Stromal cell of bone marrow (primary cell): Measurements from ENCODE around the gene CLTB.

ENCODE experiments used
- DNase-seq: peaks from one replicate; pipeline ENCODE4 v3.0.0-alpha.2; 2012; ENCODE audit warnings: low read depth

Gene CLTB

GRCh38 chr5:176401281-176402205 is 14.8 kb downstream of the CLTB start:
- no peak for DNase-seq

DNA sequence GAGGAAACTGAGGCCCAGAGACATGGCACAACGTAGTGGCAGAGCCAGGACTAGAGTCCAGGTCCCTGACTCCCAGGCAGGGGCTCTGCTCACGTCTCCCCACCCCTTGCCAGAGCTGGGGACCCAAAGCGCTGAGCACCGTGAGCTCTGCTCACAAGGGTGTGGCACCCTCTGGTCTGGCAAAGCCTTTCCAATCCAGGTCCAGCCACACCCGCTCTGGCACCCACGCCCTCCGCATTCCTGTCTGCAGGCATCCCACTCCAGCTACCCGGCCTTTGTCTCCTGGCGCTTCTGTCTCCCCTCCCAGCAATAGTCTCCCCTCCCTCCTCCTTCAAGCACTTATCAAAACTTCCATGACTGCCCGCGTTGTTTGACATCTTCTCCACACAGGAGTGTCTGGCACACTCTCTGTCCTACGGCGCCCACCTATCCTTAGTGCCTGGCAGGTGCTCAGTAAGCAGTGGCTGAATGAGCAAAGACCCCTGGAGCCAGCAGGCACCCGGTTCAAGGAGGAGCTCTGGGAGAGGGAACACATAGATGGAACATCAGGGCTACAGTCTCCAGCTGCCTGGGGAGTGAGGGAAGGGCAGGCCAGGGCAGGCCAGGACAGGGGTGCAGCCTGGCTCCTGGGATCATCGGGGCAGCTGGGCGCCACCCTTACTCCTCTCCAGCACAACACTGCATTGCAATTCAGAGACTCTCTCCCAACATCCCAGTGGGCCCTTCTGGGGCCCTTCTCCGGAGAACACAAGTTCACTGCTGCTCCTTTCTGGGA is 15.8 kb downstream of the CLTB start:
- no peak for DNase-seq

DNA sequence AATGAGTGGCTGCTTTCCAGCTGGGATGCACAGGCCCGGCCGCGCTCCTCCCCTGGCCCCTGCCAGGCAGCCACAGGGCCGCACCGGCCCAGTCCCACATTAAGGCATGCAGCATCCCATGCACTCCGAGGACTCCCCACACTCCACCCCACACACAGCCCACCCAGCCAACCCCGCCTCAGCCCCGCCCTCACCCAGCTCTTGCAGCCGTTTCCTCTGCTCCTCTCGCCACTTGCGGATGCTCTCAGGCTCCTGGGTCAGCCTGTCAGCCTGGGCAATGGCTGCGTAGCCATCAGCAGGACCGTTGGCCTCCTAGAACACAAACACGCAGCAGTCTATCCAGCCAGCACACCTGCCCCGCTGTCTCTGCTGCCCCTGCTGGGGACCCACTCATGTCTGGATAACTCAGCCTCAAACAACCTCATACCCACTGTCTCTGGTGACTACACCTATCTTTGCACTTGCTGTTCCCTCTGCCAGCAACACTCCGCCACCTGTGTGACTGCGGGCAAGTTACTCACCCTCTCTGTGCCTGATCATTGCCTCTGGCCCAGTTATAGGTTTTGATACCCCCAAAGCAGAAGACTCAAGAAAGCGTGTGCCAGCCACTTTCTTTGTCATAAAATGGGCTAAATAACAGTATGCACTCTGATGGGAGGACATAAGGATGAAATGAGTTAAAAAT is 18.5 kb downstream of the CLTB start:
- DNase-seq = no peak

DNA sequence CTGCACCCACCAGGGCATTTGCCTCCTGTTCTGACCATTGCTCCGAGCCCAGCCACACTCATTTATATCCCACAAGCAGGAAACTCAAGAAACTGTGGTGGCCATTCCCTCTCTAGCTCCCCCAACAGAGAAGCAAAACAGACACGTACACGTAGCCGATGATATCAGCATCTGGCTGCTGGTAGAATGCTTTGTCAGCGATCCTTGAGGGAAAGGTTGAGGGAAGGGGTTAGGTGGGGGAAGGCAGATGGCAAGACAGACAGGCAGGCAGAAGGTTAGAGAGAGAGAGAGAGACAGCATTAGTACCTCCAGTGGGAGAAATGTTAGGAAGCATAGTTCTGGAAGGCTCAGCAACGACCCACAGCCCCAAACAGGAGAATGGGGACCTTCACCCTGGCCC is 20.0 kb downstream of the CLTB start:
- no peak for DNase-seq

DNA sequence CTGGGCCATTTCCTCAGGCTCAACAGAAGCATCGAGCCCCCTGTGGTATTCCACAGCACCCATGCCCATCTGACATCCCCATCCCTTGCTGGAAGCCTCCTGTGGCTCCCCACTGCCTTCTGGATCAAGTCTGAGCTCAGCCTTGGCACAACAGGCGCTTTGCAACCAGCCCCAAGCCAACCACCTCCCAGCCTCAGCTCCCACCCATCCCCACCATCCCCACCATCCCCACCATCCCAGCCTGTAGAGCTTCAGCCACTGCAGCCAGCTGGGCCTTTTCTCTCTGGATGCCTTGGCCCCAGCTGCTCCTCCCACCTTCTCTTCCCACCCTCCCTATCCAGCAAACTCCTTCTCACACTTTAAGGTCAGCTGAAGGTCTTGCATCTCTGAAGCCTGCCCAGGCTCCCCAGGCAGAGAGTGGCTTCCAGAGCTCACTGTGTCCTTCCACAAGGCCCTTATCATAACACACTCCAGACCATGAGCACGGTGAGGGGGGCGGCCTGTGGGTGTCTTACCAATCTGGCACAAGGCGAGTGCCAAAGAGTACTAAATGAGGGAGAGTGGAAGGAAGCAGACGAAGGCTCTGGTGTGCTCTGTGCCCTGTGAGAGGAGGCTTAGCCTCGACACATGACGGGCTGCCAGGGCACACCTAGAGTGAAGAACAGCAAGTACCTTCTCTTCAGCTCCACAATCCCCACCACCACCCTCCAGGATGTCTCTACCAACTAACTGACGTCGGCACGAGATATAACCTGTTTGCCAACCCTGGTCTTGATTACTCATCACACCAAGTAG is 21.3 kb downstream of the CLTB start:
- no peak for DNase-seq

DNA sequence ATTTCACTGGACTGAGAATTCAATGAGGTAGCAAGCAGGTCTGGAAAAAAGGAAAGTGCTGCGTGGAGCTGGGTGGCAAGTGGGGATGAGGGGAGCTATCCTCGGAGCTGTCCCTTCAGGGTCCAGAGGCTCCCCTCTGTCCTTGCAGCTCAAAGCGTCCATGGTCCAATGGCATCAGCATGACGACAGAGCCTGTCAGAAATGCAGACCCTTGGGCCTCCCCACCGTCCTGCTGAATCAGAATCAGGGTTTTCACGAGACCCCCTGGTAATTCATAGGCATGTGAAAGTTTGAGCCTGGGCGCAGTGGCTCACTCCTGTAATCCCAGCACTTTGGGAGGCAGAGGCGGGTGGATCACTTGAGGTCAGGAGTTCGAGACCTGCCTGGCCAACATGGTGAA is 22.2 kb downstream of the CLTB start:
- DNase-seq = no peak

DNA sequence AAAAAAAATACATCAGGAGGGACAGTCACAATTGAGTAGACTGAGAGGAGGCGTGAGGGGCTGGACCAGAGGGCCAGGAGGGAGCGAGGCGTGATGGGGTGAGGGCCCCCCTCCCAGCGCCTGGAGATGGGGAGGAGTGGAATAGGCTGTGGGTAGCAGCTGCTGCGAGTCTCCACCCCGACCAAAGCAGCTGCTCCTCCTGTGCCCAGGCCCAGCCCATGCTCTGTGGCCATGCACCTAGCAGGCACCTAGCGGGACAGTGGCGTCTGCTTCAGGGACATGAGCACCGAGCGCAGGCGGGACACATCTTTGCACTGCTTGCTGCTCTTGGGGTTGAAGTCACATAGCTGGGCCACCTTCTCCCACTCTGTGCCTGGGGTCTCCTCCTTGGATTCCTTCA is 23.8 kb downstream of the CLTB start:
- no peak for DNase-seq

DNA sequence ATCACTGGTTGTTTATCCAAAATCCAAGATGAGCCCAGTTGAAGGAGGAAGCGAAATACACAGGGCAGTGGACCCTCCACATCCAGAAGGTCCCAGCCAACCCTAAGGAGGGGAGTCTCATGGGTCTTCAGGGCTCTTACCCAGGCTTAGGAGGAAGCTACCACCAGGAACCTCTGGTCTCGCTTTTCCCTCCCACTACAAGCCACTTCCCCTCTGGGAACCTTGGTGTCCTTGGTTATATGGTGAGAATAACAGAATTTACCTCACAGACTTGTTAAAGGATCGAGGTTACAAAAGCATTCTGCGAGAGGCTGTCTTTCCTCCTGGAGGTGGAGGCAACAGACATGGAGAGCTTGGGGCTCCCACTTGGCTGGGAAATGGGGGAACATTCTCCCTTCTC is 24.3 kb downstream of the CLTB start:
- DNase-seq = no peak

DNA sequence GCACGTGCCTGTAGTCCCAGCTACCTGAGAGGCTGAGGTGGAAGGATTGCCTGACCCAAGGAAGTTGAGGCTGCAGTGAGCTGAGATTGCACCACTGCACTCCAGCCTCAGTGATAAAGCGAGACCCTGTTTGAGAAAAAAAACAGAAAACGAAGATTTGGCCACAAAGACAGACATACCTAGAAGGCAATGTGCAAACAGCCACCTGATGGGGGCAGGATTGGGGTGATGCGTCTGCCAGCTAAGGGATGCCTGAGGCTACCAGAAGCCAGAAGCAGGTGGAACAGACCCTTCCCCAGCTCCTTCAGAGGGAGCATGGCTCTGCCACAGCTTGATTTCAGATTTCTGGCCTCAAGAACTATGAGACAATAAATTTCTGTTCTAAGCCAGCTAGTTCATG is 24.9 kb downstream of the CLTB start:
- DNase-seq = no peak

GRCh38 chr5:176389135-176390123 is 26.9 kb downstream of the CLTB start:
- DNase-seq = no peak

DNA sequence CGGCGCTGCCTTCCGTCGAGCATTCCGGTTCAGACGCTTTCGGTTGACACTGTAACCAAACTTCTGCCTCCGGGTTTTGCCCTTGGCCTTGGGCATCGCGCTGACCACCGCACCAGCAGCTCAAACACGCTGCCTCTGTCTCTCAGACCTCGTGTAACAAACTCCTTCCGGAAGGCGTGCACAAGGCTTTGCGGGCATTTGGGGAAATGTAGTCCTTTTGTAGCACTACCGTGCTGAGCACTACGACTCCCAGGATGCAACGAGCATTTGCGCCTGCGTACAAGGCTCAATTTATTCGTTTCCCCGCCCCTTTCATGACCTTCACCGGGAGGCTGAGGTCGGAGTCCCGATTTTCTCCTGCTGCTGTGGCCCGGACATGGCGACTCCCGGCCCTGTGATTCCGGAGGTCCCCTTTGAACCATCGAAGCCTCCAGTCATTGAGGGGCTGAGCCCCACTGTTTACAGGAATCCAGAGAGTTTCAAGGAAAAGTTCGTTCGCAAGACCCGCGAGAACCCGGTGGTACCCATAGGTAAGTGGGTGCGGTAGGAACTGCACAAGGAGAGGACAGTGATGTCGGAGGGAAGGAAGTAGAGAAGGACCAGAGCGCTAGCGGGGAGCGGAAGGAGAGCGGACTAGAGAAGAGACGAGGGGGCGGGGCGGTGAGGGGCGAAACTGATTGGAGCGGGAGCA is 27.8 kb downstream of the CLTB start, which contains the start of the genes HIGD2A and NOP16:
Gene HIGD2A, plus strand, starts transcription at position 308 of the 691 bp plus-strand sequence. Its CDS starts 69 bp downstream, at position 377.
Gene NOP16, minus strand, starts transcription at position 155 of the 691 bp plus-strand sequence. Its CDS starts 59 bp downstream, at position 96.
- DNase-seq = peak; percentile 98

- no peak for DNase-seq
Observed at GRCh38 chr5:176388003-176388443, 28.3 kb downstream of the CLTB start.

GRCh38 chr5:176387384-176387925 is 28.9 kb downstream of the CLTB start:
- no peak for DNase-seq

- DNase-seq = no peak
Observed at GRCh38 chr5:176386491-176386890, 29.8 kb downstream of the CLTB start.

- no peak for DNase-seq
Observed at GRCh38 chr5:176384991-176385390, 31.3 kb downstream of the CLTB start.

GRCh38 chr5:176384366-176384930 is 31.9 kb downstream of the CLTB start:
- no peak for DNase-seq

DNA sequence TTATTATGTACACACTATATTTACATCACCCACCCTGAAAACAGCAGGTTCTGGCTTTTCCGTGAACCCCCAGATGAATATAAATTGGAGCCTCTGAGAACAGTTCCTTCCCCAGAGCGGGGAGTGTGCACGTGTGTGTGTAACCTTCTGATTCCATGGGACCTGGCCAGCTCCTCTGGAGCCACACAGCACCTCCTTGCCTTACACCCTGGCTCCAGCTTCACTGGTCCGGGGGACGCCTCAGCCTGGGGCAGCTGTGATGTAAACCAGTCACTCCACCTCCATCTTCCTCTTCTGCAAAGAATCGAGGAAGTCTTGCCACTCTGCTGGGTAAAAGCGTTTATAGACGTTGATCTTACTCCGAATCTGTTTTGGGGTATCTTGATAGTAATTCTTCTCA is 32.4 kb downstream of the CLTB start:
- no peak for DNase-seq

- DNase-seq = no peak
Observed at GRCh38 chr5:176383248-176383905, 33.0 kb downstream of the CLTB start.
